GM19023 (cell line): ENCODE results near the gene PKMYT1.

Source experiments
- ATAC-seq: cut with Tn5 transposase; IDR thresholded peaks from one replicate; pipeline ENCODE4 v1.9.1; 2021; ENCODE audit warnings: mild to moderate bottlenecking, moderate library complexity; ENCODE audit not compliant: unreplicated experiment

Gene PKMYT1

DNA sequence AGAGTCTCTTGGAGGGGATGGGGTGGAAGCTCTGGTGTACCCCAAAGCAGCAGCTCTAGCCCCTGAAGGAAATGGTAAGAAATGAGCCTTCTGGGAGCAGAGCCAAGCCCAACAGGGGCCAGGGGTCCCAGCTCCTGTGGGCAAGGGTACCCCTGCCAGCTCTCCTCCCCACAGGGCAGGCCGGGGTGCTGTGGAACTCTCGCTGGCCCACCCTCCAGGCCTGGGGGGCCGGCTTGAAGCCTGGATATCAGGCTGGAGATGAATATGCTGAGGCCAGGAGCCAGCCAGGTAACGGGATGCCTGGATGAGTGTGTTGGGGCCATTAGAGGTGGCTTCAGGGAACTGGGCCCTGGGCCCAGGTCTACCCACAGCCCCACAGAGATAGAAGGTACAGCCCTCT is 20.3 kb upstream of the PKMYT1 start:
- no peak for ATAC-seq

DNA sequence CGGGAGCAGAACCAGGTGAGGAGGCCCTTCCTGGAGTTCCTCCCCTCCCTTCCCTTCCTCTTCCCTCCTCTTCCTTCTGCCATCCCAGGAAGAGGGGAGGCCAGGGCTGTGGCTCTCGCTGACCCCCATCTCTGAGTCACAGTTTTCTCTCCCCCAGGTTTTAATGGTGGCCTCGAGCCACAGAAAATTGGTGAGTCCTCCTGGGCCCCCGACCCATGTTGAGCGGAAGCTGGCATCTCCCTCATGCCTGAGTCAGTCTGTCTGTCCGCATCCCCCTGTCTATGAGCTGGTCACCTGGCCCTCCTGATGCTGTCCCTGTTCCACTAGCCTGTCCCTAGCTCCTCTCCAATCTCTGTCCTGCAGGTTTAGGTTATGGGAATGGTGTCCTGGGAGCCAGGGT is 19.7 kb upstream of the PKMYT1 start:
- ATAC-seq: no peak

DNA sequence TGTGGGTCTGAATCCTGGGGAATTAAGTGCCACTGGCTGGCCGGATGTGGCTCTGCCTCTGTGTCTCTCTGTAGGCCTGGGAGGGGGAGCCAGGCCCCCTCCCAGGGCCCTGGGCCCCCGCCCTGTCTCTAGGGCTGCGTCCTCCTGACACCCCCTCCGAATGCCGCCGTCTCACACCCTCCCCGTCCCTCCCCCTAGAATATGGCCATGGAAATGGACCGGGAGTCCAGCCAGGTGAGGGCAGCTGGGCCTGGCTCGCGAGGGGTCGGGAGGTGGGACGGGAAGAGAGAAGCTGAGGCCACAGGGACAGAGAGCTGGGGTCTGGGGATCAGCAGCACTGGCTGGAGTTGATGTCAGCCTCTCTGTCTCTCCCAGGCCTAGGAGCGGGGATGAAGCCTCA is 16.1 kb upstream of the PKMYT1 start:
- ATAC-seq: no peak

DNA sequence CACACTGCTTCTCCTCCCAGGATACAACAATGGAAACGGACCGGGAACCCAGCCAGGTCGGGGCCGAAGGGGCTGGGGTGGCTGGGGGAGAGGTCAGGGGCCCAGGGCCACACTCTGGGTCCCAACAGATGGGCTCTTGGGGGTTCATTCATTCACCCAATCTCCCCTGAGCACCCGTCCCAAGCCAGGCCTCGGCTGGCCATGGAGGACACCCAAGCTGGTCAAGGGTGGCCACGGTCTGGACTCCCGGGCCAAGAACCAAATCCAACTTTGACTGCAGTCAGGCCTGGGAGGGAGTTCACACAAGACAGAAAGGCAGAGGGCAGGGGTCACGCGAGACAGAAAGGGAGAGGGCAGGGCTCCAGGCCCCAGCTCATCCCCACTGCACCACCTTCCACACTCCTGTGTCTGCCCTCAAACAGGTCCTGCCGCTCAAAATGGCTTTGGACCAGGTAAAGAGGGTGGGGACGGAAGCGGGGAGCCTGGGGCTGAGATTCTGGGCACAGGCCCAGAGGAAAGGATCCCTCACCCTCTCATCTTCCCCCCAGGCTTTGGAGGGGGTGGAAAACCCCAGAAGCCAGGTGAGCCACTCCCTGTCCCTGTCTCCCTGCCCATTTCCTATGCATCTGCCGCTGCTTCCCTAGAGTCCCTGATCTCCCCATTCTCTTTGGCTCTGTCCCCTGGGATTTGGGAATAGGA is 12.3 kb upstream of the PKMYT1 start:
- ATAC-seq: no peak

- ATAC-seq: no peak
Measured at GRCh38 chr16:2991566-2992261, 11.5 kb upstream of the PKMYT1 start.

GRCh38 chr16:2990891-2991290 is 10.6 kb upstream of the PKMYT1 start:
- no peak for ATAC-seq

- ATAC-seq: no peak
Measured at GRCh38 chr16:2988590-2989099, 8.4 kb upstream of the PKMYT1 start.

GRCh38 chr16:2987833-2988232 is 7.6 kb upstream of the PKMYT1 start:
- no peak for ATAC-seq

DNA sequence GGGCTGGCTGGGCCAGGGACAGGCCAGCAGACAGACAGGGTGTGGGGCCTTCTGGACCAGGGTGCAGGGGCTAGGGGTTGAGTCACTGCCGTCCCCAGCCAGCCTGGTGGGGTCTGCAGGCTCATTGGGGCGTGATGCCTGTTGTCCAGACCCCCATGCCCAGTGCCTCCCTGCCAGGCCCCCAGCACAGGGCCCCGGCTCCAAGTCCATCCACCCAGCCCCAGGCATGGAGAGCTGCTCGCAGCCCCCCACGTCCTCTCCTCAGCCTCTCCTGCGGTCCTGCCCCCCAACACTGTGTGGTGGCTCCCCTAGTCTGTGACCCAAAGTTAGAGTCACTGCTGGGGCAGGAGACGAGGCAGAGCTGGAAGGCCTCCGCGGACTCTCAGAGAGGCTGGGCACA is 7.0 kb upstream of the PKMYT1 start:
- ATAC-seq: no peak

GRCh38 chr16:2986623-2987188 is 6.5 kb upstream of the PKMYT1 start:
- no peak for ATAC-seq

DNA sequence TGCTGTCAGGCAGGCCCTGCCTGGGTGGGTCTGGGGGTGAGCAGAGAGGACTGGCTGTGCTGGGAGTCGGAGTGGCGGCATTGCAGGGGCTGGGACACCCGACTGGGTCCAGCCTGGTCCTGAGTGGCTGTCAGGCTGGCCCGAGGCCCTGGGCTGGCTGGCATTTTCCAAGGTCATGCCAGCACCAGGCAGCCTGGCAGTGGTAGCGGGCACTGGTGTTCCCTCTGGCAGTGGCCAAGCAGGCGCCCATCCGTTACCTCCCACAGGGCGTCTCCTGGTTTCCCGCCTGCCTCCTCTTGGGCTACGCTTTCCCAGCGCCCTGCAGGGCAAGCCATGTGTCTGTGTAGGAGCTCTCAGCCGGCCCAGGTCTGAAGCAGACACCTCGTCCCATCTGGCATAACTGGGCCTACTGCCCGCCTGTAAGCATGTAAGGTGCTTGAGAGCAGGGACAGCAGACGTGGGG is 5.7 kb upstream of the PKMYT1 start:
- ATAC-seq: no peak

- no peak for ATAC-seq
Measured at GRCh38 chr16:2985462-2985861, 5.2 kb upstream of the PKMYT1 start.

GRCh38 chr16:2983706-2984136 is 3.5 kb upstream of the PKMYT1 start:
- no peak for ATAC-seq

DNA sequence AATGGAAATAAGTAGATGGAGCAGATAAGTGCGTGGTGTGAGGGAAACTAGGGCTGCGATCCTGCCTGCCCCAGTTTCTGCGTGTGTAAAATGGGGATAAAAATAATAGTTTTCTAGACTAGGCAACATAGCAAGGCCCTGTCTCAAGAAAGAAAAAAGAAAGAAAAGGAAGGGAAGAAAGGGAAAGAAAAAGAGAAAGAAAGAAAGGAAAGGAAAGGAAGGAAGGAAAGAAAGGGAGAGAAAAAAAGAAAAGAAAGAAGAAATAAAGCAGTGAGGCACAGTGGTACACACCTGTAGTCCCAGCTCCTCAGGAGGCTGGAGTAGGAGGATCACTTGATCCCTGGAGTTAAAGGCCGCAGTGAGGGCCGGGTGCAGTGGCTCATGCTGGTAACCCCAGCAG is 2.2 kb upstream of the PKMYT1 start:
- no peak for ATAC-seq

- no peak for ATAC-seq
Measured at GRCh38 chr16:2981899-2982250, 1.6 kb upstream of the PKMYT1 start.

DNA sequence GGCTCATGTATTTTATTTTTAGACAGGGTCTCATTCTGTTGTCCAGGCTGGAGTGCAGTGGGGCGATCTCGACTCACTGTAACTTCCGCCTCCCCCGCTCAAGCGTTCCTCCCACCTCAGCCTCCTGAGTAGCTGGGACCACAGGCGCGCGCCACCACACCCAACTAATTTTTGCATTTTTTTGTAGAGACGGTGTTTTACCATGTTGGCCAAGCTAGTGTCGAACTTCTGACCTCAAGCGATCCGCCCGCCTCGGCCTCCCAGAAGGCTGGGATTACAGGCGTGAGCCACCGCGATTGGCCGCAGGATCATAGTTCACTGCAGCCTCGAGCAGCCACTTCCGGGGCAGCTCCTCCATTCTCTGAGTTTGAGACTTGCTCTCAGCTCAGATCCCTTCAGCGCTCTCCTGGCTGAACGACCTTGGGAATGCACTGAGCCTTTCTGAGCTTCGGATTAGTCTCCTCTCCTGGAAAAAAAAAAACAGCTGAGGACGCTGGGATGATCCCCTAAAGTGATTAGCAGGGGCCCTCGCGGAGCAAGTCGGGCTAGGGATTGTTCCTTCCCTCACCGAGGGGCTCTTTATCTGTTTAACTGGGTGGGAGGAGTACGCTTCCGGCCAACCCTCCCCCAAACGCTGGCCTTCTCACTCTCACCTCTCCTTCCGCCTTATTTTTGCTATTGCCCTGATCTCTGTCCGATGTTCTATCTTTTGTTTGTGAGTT is 1.1 kb upstream of the PKMYT1 start:
- no peak for ATAC-seq

- ATAC-seq: no peak
Measured at GRCh38 chr16:2979669-2980226, 498 bp downstream of the PKMYT1 start.

- no peak for ATAC-seq
Measured at GRCh38 chr16:2977440-2977839, 2.8 kb downstream of the PKMYT1 start.

- ATAC-seq: no peak
Measured at GRCh38 chr16:2976673-2977072, 3.6 kb downstream of the PKMYT1 start.

DNA sequence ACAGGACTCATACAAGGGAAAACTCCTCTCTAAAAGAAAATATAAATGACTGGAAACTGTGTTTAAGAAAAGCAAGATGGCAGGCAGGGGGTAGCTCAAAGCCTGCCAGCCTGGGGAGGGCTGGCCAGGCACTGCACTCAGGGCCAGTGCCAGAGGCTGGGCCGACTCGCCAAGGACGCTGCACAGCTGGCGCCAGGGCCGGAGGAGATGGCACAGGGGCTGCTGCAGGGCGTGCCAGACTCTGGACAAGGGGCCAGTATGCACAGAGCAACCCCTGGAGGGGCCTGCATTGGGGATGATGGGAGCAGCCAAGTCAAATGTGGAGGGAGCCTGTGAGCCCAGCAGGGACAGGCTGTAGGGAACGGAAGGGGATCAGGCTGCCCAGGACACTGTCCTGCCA is 4.0 kb downstream of the PKMYT1 start:
- ATAC-seq: no peak

DNA sequence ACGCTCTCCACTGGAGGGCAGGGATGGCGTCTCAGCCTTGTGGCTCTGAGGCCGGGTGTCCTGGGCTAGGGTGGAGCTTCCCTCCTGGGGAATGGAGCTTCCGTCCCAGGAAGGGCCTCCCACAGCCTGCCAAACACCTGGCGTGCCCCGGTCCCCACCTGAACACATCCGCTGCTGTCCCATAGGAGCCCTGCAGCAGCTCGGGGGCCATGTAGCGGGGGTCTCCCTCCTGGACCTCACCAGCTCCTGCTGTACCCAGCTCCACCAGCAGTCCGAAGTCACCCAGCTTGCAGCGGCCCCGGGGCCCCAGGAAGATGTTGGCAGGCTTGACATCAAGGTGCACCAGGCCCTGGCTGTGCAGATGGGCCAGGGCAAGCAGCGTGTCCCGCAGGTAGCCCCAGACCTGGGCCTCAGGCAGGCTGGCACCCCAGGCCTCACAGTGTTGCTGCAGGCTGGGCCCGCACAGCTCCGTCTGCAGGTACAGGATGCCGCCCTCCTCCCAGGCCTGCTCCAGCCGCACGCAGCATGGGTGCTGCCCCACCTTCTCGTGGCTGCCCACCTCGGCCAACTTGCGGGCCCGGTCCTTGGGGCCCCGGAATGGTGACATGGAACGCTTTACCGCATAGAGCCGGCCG is 5.0 kb downstream of the PKMYT1 start:
- no peak for ATAC-seq
